ENCODE data around the gene ZNF420.

- no peak for TF ChIP-seq CTCF (IDR thresholded peaks at IDR 0.05)
- TF ChIP-seq POLR2A (IDR thresholded peaks at IDR 0.05) = no peak
- TF ChIP-seq EP300 (IDR thresholded peaks at IDR 0.05) = no peak
- no peak for TF ChIP-seq POLR2AphosphoS5 (IDR thresholded peaks at IDR 0.05)
Measured at GRCh38 chr19:37082307-37082706, 4.1 kb downstream of the ZNF420 start.
